HepG2 (cell line): ENCODE data around the gene STUB1. TPM values are rescaled to one million over a fixed set of nuclear protein-coding genes. Genes with fewer than 3 reads are reported as not detected.

ENCODE experiments used
- ARNT2 ChIP-seq: sonication (generic); formaldehyde crosslinking; IDR thresholded peaks from 2 replicates; pipeline ENCODE4 v1.8.0; 2022; ENCODE audit warnings: mild to moderate bottlenecking, low read depth, missing genetic modification reagents, moderate library complexity
- ATF5 ChIP-seq: sonication (generic); formaldehyde crosslinking; IDR thresholded peaks from 2 replicates; pipeline ENCODE4 v1.4.0; 2020; ENCODE audit warnings: mild to moderate bottlenecking, low read depth, missing genetic modification reagents
- ATF7-NPFF ChIP-seq: sonication (generic); formaldehyde crosslinking; IDR thresholded peaks from 2 replicates; pipeline ENCODE4 v1.8.1; 2023; ENCODE audit warnings: mild to moderate bottlenecking, low read depth, missing genetic modification reagents, moderate library complexity
- BHLHE40 ChIP-seq: IDR thresholded peaks from 2 replicates; pipeline ENCODE4 v1.6.1; 2011; ENCODE audit warnings: low read length, improper control_type of control experiment
- CBX5 ChIP-seq: sonication (generic); formaldehyde crosslinking; IDR thresholded peaks from 2 replicates; pipeline ENCODE4 v1.4.0; 2020; ENCODE audit warnings: missing genetic modification reagents, borderline replicate concordance
- CERS6 ChIP-seq: sonication (generic); formaldehyde crosslinking; IDR thresholded peaks from 2 replicates; pipeline ENCODE4 v1.5.0; 2020; ENCODE audit warnings: missing genetic modification reagents
- FOXC1 ChIP-seq: sonication (generic); formaldehyde crosslinking; IDR thresholded peaks from 2 replicates; pipeline ENCODE4 v1.8.0; 2022; ENCODE audit warnings: mild to moderate bottlenecking, missing genetic modification reagents, borderline replicate concordance
- JUN ChIP-seq: sonication (generic); formaldehyde crosslinking; IDR thresholded peaks from 2 replicates; pipeline ENCODE4 v1.4.0; 2020; ENCODE audit warnings: mild to moderate bottlenecking, missing genetic modification reagents
- MYNN ChIP-seq: sonication (generic); formaldehyde crosslinking; IDR thresholded peaks from 2 replicates; pipeline ENCODE4 v1.4.0; 2020; ENCODE audit warnings: mild to moderate bottlenecking, low read depth, missing genetic modification reagents
- NCOA1 ChIP-seq: sonication (generic); formaldehyde crosslinking; IDR thresholded peaks from 2 replicates; pipeline ENCODE4 v1.9.0; 2021; ENCODE audit warnings: missing genetic modification reagents
- POLR2A ChIP-seq, 2 experiments: IDR thresholded peaks; 2 replicates each; pipeline ENCODE4 v1.6.1; 2011; ENCODE audit warnings: low read depth in 2 of 2, low read length in 2 of 2, mild to moderate bottlenecking in 1 of 2, moderate library complexity in 1 of 2; ENCODE audit not compliant: insufficient read depth in 1 of 2
- SMAD1 ChIP-seq: sonication (generic); formaldehyde crosslinking; IDR thresholded peaks from 2 replicates; pipeline ENCODE4 v1.4.0; 2020; ENCODE audit warnings: missing genetic modification reagents, low read depth, mild to moderate bottlenecking, borderline replicate concordance
- SNAPC5 ChIP-seq: sonication (generic); formaldehyde crosslinking; IDR thresholded peaks from 2 replicates; pipeline ENCODE4 v1.8.1; 2023; ENCODE audit warnings: mild to moderate bottlenecking, missing genetic modification reagents, borderline replicate concordance
- TFDP1 ChIP-seq: IDR thresholded peaks from 2 replicates; pipeline ENCODE4 v1.6.1; 2016; ENCODE audit warnings: missing compliant biosample characterization, missing genetic modification reagents, borderline replicate concordance
- ZFP36L1 ChIP-seq: sonication (generic); formaldehyde crosslinking; IDR thresholded peaks from 2 replicates; pipeline ENCODE4 v1.8.0; 2022; ENCODE audit warnings: mild to moderate bottlenecking, missing genetic modification reagents, moderate library complexity
- ZKSCAN8 ChIP-seq: IDR thresholded peaks from 2 replicates; pipeline ENCODE4 v1.6.1; 2016; ENCODE audit warnings: borderline replicate concordance, missing genetic modification reagents, missing compliant biosample characterization
- ZMAT3 ChIP-seq: sonication (generic); formaldehyde crosslinking; conservative IDR thresholded peaks from 2 replicates; pipeline ENCODE4 v1.7.0; 2021; ENCODE audit warnings: missing genetic modification reagents
- ZNF121 ChIP-seq: sonication (generic); formaldehyde crosslinking; IDR thresholded peaks from 2 replicates; pipeline ENCODE4 v1.5.0; 2020; ENCODE audit warnings: mild to moderate bottlenecking, missing genetic modification reagents
- ZNF280D ChIP-seq: sonication (generic); formaldehyde crosslinking; IDR thresholded peaks from 2 replicates; pipeline ENCODE4 v1.5.1; 2020; ENCODE audit warnings: mild to moderate bottlenecking, missing genetic modification reagents
- ZNF598 ChIP-seq: sonication (generic); formaldehyde crosslinking; IDR thresholded peaks from 2 replicates; pipeline ENCODE4 v1.5.1; 2020; ENCODE audit warnings: mild to moderate bottlenecking, missing genetic modification reagents, borderline replicate concordance
- ZNF639 ChIP-seq: conservative IDR thresholded peaks from 2 replicates; pipeline ENCODE4 v1.6.1; 2018; ENCODE audit warnings: missing genetic modification reagents
- polyA plus RNA-seq, 8 experiments: library from polyadenylated mRNA; depleted of rRNA in 3 of 8; stranded (reverse) in 7 of 8; unstranded in 1 of 8; fragments of >200 nt; fragmentation: Illumina TruSeq in 4 of 8; extraction: Trizol in 4 of 8; gene quantifications; 2 replicates each; pipeline versions ENCODE4 v1.2.1 to v1.2.3, GENCODE V29; 2011 to 2016; ENCODE audit warnings: low read depth in 4 of 8, missing spikeins in 1 of 8, mixed read lengths in 1 of 8; ENCODE audit not compliant: insufficient read depth in 1 of 8
- total RNA-seq, 5 experiments: library from RNA; depleted of rRNA; stranded (reverse); fragments of >200 nt; fragmentation: Illumina TruSeq; extraction: Trizol; gene quantifications; 2 replicates each; pipeline ENCODE4 v1.2.3, GENCODE V29; 2016; ENCODE audit warnings: low read depth in 1 of 5

The STUB1 gene
- total and polyA plus RNA-seq, 2 of the 13 experiments (the other 11 are each of a cell fraction or from before 2014, with no cell fraction given): 52.9 to 78.2 TPM

- TF ChIP-seq TFDP1 (peak; percentile 71), ZNF639 (CRISPR knock-in tag) (0 out of 2 replicates have a peak, but pooled peaks have one; percentile 33), ARNT2 (CRISPR knock-in tag) (peak; percentile 71), ZNF121 (CRISPR knock-in tag) (no peak), ATF5 (CRISPR knock-in tag) (no peak), NCOA1 (peak; percentile 35; the same call in 1 of the 2 replicates), JUN (CRISPR knock-in tag) (0 out of 2 replicates have a peak, but pooled peaks have one; percentile 36), SMAD1 (CRISPR knock-in tag) (peak; percentile 50; the same call in 1 of the 2 replicates), FOXC1 (peak; percentile 82; the same call in 1 of the 2 replicates), ZFP36L1 (CRISPR knock-in tag) (peak; percentile 76; the same call in 1 of the 2 replicates), CERS6 (CRISPR knock-in tag) (peak; percentile 60; the same call in 1 of the 2 replicates), SNAPC5 (CRISPR knock-in tag) (no peak), POLR2A (IDR thresholded peaks at IDR 0.05; ENCODE audit: insufficient read depth in 1 of 2, low read depth in 2 of 2, low read length in 2 of 2) (0 out of 4 replicates have a peak, but pooled peaks of 1 of the 2 experiments have one; percentile 49), MYNN (no peak), ZNF598 (CRISPR knock-in tag) (no peak), ZNF280D (peak; percentile 65), CBX5 (CRISPR knock-in tag) (peak; percentile 77; the same call in 1 of the 2 replicates), ATF7-NPFF (CRISPR knock-in tag) (peak; percentile 74; the same call in 1 of the 2 replicates), BHLHE40 (peak; percentile 25; the same call in 1 of the 2 replicates), ZMAT3 (CRISPR knock-in tag) (peak; percentile 65; the same call in 1 of the 2 replicates), ZKSCAN8 (CRISPR knock-in tag) (no peak)
Measured at GRCh38 chr16:695355-696089, 15.3 kb downstream of the STUB1 start (continued).
